Ishikawa (cell line): ENCODE measurements around the gene IGFBP7.

Experiments
- CEBPB ChIP-seq: IDR thresholded peaks from 2 replicates; pipeline ENCODE4 v1.6.1; 2012
- CREB1 ChIP-seq: IDR thresholded peaks from 2 replicates; pipeline ENCODE4 v1.6.1; 2012; ENCODE audit warnings: low read depth
- EGR1 ChIP-seq: IDR thresholded peaks from 2 replicates; pipeline ENCODE4 v1.6.1; 2012
- EP300 ChIP-seq: IDR thresholded peaks from 2 replicates; pipeline ENCODE4 v1.6.1; 2012; ENCODE audit warnings: borderline replicate concordance
- FOXM1 ChIP-seq: IDR thresholded peaks from 2 replicates; pipeline ENCODE4 v1.6.1; 2012; ENCODE audit warnings: low read depth, borderline replicate concordance
- NFIC ChIP-seq: IDR thresholded peaks from 2 replicates; pipeline ENCODE4 v1.6.1; 2012
- RAD21 ChIP-seq: IDR thresholded peaks from 2 replicates; pipeline ENCODE4 v1.6.1; 2012; ENCODE audit warnings: low read depth
- REST ChIP-seq: IDR thresholded peaks from 2 replicates; pipeline ENCODE4 v1.6.1; 2012; ENCODE audit warnings: low read depth, mild to moderate bottlenecking
- TAF1 ChIP-seq: IDR thresholded peaks from 2 replicates; pipeline ENCODE4 v1.6.1; 2012; ENCODE audit warnings: low read depth, mild to moderate bottlenecking
- TCF12 ChIP-seq: IDR thresholded peaks from 2 replicates; pipeline ENCODE4 v1.6.1; 2012; ENCODE audit warnings: low read depth
- TEAD4 ChIP-seq: IDR thresholded peaks from 2 replicates; pipeline ENCODE4 v1.6.1; 2012
- YY1 ChIP-seq: IDR thresholded peaks from 2 replicates; pipeline ENCODE4 v1.6.1; 2012; ENCODE audit warnings: low read depth
- ZBTB7A ChIP-seq: IDR thresholded peaks from 2 replicates; pipeline ENCODE4 v1.6.1; 2012; ENCODE audit warnings: low read depth
- TF ChIP-seq, protein P1 (sequence below): IDR thresholded peaks from 2 replicates; pipeline ENCODE4 v1.6.1; 2012
- TF ChIP-seq, protein P2 (sequence below): IDR thresholded peaks from 2 replicates; pipeline ENCODE4 v1.6.1; 2012

Gene IGFBP7

GRCh38 chr4:57071326-57071725 is 38.9 kb downstream of the IGFBP7 start:
- TF ChIP-seq TAF1 (no peak), CREB1 (no peak)
- TF ChIP-seq, protein P1, sequence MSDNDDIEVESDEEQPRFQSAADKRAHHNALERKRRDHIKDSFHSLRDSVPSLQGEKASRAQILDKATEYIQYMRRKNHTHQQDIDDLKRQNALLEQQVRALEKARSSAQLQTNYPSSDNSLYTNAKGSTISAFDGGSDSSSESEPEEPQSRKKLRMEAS: no peak

- no peak for TF ChIP-seq ZBTB7A
- TF ChIP-seq TEAD4: no peak
- TF ChIP-seq TCF12: no peak
- TF ChIP-seq, protein P2, sequence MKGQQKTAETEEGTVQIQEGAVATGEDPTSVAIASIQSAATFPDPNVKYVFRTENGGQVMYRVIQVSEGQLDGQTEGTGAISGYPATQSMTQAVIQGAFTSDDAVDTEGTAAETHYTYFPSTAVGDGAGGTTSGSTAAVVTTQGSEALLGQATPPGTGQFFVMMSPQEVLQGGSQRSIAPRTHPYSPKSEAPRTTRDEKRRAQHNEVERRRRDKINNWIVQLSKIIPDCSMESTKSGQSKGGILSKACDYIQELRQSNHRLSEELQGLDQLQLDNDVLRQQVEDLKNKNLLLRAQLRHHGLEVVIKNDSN: no peak
- TF ChIP-seq FOXM1: no peak
These were observed 39.7 kb downstream of the IGFBP7 start for GRCh38 chr4:57070461-57070860.

- no peak for TF ChIP-seq TAF1
- TF ChIP-seq TCF12: no peak
- no peak for TF ChIP-seq ZBTB7A
- no peak for TF ChIP-seq TEAD4
- TF ChIP-seq, protein P2: no peak
- TF ChIP-seq RAD21: no peak
- TF ChIP-seq REST: no peak
- no peak for TF ChIP-seq YY1
- no peak for TF ChIP-seq FOXM1
- no peak for TF ChIP-seq CREB1
- no peak for TF ChIP-seq CEBPB
- TF ChIP-seq EGR1: no peak
- TF ChIP-seq, protein P1: no peak
- no peak for TF ChIP-seq NFIC
- TF ChIP-seq EP300: no peak
These were observed 41.8 kb downstream of the IGFBP7 start for GRCh38 chr4:57068237-57068981.

GRCh38 chr4:57065730-57066482 is 44.3 kb downstream of the IGFBP7 start:
- no peak for TF ChIP-seq TEAD4
- no peak for TF ChIP-seq EP300
- TF ChIP-seq FOXM1: no peak
- no peak for TF ChIP-seq RAD21
- no peak for TF ChIP-seq REST
- TF ChIP-seq, protein P1: no peak
- TF ChIP-seq CREB1: no peak
- no peak for TF ChIP-seq ZBTB7A
- TF ChIP-seq, protein P2: no peak
- no peak for TF ChIP-seq TAF1

GRCh38 chr4:57064811-57065711 is 45.1 kb downstream of the IGFBP7 start:
- TF ChIP-seq ZBTB7A (no peak), TEAD4 (no peak)
